ENCODE measurements around the gene SLC6A6.

The SLC6A6 gene

DNA sequence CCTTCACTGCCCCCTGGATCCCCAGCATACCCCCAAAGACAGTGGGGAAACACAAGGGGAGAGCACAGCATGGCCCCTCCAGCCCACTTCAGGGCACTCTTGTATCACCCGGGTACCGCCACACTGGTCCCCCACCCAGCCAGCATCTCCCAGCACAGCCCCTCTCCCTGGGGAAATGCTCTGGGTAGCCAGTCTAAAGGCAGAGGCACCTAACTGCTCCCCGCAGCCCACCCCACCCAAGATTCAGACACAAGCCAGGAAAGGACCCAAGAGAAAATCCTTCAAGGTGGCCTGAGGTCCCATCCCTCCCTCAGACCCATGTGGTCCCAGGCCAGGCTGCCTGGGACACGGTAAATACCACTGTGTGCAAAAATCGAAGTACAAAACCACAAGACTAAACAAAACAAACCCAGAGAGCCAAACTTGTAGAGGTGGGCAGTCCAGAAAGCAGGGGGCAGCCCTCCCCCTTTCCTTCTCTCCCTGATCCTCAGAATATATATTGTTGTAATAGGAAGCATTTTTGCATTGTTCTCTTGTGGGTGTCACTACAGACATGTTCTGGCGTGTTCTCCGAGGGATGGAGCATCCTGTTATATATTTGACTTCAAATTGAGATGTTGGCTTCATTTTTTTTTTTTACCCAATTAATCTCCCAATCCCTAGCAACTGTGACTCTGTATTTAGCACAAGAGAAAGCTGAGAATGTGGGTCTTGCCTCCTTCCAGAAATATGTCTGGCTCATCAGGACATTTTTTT is 86.1 kb downstream of the SLC6A6 start:
- DNase-seq, result no peak

DNA sequence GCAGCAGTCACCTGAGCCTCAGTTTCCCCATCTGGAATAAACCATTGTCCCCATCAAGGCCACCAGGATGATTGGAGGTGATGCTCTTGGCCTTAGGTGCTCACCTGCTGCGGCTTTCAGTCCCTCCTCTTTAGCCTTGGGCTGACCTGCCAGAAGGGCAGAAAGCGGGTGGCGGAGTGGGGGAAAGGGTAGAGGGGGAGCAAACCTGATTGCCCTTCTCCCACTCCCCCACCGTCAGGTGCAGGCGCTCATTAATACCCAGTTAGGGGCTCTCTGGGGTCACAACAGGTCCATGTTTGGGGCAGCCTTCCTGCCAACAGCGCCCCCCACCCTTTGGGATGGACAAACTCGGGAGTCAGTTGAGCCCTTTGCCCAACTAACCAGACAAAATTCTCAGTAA is 87.2 kb downstream of the SLC6A6 start:
- no peak for DNase-seq

DNA sequence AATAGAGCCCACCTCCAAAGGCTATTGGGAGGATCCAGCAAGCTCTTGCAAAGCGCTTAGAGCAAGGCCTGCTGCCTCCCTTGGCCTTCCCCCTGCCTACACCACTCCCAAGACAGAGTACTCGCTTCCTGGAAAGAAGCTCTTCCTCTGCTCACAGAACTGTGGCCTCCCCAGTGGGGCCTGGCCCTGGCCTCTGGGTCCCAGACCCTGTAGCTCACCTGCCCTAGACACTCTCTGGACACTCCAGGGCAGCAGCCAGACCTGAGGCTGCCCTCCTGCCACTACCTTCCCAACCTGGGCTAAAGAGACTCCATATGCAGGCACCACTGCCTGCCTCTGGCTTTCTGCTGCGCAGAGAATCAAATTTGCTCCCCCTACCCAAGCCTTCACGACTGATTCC is 87.8 kb downstream of the SLC6A6 start:
- DNase-seq, result no peak

DNA sequence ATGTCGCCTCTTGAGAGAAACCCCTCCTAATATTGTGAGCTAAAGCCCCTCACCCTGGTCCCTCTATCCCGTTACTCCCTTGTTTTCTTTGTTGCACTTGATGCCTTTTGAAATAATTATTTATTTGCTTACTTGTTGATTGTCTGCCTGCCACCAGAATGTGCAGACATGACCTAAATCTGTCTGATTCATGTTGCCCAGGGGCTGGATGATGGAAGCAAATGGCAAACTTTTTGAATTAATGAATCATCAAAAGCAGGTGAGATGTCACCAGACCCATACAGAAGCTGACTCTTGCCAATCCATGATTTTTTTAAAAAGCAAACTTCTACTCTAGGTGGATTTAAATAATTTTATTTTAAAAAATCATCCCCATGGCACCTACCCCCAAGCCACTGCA is 88.4 kb downstream of the SLC6A6 start:
- DNase-seq, result no peak

DNA sequence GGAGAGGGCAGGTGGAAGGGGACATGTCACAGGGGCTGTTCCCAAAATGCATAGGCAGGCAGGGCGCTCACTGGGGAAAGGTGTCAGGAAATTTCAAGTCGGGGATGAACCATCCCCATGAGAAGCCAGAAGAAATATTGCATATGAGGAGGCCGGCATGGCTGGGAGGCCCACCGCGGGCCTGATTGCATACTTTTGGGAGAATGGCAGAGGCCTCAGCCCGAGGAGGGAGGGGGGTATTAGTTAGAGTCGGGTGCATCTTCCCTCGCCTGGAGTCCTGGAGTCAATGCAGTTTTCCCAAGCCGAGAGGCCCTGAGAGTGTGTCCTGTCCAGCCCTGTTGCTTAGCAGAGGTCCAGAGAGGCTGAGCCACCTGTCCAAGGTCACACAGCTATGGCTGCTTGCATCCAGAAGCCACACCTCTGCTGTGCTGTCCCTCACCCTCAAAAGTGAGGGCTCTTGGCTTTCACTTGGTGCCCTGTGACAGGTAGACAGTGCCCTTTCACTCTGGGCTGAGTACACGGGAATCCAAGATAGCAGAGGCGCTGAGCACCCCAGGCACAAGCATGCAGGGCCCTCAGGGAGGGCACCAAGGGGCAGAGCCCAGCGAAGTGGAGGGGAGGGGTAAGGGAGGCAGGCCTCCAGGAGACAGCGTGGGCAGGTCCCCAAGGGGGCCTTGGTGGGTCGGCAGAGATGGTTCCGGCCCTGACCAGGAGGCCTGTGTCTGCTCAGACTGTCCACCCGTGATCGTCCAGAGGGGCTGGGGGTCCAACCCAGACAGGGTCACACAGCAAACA is 89.2 kb downstream of the SLC6A6 start:
- no peak for DNase-seq

DNA sequence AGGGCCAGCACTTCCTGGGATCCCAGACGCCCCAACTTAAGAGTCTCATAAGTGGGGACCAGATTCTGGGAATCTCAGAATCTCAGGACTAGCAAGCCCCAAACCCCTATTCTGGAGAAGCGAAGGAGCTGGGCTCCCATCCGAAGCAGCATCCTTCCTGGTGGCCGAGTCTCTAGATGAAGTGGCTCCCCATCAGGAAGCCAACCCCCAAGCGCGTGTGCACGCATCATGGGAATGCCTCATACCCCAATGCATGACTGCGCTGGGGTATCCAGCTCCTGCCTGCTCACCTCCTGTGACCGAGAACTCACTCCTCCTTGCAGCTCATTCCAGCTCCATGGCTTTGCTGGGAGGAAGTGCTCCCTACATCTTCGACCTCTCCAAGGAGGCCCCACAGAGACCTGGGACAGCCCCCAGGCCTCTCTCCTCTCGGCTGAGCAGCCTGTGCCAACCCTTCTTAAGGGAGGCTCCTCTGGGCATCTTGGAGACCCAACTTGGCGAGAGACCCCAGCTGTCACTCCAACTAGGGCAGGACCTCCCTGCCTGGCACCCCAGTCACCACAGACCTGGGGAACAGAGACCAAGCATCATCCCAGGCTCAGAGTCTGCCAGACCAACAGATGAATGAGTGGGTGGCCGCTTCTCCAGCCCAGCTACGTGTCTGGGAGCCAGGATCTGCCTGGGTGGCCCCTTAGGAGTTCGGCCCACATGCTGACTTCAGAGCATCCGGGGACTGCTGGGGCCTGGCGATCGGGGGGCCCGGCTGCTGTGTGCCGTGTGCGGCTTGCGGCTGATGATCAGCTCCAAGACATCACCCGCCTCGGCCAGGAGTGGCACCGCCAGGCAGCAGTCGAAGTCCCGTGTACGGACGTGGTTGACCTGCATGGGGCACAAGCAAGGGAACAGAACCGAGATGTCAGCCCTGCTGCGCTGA is 90.8 kb downstream of the SLC6A6 start:
- DNase-seq, result no peak

DNA sequence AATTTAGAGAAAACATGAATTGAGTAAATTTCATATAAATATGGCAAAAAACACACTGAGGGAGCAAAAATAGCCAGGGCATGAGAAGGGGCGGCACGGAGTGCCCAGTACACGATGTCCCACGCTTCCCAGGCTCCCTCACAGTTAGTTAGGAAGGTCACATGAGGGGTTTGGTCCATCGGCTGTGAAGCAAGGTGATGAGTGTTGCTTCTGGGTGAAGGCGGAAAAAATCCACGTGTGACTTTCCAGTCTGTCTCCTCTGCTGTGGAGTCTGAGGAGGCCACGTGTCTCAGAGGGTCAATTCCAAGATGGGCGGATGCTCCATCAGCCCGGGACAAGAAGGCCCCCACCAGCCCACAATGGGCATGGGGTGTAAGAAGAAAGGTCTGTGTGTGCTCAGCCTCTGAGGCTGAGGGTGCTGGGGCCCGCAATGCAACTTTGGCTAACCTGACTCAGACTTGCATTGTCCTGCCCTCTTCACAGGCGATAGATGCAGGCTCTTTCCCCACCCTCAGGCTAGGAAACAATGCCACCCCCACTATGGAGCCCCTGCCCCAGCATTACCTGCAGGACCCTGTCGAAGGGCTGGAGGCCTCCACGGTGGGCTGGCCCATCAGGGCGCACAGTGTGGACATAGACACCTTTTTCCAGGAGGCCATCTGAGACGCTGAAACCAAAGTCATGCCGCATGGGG is 92.0 kb downstream of the SLC6A6 start:
- DNase-seq, result no peak

DNA sequence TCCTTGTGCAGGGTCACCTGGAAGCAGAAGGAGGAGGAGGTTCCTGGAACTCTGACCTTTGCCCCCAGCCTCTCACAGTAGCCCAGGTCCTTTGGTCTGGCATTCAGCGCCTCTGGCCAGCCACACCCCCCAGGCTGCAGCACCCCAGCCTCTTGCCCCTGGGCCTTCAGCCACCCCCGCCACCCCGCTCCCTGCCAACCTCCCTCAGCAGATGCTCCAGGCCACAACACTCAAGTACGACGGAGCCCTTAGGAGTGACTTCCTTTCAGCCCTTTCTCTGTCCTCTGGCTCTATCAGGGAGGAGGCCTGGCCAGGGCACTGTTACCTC is 92.5 kb downstream of the SLC6A6 start:
- no peak for DNase-seq

DNA sequence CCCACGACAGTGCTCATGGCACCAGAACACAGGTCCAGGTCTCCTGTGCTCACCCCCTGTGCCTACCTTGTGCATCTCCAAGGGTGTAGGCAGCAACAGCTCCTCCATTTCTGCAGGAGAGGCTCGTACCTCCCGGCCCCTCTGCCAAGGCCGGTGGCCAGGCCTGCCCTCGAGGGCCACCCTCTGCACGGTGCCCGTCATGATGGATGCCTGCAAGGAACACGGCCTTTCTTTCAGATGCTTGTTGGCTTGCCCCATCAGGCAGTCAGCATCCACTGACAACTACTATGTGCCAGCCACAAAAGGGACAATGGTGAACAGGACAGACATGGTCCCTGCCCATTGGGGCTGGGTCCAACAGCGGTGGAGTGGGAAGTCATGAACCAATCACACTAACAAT is 93.9 kb downstream of the SLC6A6 start:
- DNase-seq, result no peak

DNA sequence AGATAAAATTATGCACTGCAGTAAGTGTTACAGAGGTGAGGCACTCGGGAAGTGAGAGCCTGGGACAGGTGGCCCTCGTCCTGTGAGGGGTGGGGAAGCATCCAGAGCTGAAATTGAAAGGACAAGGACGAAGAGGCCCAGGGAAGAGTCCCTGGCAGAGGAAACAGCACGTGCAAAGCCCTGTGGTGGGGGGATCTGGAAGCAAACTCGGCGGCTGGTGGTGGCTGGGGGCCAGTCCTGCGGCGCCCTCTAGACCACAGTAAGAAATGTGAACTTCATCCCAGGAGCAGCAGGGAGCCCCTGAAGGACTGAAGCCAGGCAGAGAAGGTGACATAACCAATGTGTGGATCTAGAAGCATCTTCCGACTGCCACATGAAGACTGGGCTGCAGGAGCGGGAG is 94.9 kb downstream of the SLC6A6 start:
- DNase-seq, result no peak

DNA sequence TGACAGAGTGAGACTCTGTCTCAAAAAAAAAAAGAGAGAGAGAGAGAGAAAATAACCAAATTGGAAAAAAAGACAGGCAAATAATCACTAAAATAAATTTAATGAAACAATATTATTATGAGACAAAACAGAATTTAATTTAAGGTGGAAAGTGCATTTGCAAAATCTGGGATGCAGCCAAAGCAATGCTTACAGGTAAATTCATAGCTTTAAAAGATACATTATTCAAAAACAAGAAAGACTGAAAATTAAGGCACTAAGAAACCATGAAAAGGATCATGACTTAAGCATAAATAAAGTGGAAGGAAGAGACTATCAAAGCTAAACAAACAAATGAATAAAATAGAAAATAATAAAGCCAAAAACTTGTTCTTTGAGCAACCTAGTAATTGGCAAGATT is 100.1 kb downstream of the SLC6A6 start:
- no peak for DNase-seq

DNA sequence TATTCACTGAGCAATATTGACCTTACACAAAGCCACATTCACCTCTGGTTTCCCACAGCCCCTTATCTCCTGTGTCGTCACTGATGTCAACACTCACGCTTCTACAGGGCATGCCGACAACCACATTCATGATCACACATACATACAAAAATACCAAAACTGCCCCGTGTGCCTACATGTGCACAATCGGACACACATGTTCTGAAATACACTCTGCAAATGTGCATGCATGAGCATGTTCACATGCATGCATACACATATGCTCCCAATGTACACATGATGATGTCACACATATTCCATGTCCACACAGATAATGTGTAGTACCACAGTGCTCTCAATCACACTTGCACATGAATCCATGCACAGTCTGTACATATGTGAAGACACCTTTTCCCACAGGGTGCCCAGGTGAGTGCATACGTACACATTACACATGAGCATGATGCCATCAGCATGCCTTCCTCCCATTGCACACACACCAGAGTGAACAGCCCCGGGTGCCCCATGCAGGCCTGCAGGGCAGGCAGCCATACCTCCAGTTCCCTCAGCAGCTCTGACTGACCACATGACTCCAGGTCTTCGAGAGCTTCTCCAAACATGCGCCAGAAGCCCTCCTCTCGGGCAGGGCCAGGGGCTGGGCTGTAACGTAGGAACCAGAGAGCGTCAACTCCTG is 100.8 kb downstream of the SLC6A6 start:
- DNase-seq, result no peak

DNA sequence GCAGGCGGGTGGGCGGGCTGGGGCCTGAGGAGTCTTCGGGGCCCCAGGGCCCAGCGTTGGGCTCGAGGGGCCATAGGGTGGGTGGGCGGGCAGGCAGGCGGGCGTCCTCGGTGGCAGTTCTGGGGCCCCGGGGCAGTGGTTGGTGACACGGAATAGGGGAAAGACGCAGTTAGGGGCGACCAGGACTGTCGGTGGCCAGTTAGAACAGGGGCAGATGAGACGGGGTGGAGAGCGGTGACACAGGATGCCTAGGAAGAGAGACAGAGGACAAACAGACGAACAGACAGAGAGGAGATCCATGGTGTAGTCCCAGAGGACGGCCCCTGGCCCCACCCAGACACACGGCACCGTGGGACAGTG is 101.3 kb downstream of the SLC6A6 start:
- DNase-seq, result no peak

DNA sequence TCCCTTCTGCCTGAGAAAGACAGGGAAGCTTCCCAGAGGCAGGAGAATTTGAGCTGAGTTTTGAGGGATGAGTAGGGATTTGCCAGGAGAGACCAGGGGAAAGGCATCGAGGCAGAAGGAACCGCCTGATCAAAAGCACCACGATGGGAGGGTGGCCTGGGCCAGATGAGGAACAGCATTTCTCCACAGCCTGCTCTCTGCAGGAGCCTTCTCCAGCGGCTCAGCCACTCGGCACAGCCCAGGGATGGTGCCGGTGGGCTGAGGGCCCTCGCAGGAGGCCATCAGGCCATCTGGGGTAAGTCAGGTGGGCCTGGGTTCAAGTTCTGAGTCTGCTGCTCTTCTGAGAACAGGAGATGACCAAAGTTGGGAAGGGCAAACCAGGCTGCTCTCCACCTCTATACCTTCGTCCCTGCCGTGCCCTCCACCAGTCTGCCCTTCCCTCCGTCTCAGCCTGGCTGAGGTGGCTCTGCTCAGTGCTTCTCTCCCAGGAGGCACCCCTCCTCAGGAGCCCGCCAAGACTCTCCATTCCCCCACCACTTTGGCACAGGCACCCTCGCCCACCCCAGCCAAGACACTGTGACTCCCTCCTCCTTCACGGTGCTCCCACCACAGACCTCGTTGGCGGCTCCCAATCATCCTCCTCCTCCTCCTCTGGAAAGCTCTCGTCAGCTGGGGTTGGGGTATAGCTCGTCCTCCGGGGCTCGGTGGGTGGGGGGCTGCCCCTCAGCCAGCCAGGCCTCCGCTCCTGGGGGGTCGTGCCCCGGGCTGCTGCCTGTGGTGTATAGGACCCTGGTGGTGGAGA is 102.8 kb downstream of the SLC6A6 start:
- no peak for DNase-seq

DNA sequence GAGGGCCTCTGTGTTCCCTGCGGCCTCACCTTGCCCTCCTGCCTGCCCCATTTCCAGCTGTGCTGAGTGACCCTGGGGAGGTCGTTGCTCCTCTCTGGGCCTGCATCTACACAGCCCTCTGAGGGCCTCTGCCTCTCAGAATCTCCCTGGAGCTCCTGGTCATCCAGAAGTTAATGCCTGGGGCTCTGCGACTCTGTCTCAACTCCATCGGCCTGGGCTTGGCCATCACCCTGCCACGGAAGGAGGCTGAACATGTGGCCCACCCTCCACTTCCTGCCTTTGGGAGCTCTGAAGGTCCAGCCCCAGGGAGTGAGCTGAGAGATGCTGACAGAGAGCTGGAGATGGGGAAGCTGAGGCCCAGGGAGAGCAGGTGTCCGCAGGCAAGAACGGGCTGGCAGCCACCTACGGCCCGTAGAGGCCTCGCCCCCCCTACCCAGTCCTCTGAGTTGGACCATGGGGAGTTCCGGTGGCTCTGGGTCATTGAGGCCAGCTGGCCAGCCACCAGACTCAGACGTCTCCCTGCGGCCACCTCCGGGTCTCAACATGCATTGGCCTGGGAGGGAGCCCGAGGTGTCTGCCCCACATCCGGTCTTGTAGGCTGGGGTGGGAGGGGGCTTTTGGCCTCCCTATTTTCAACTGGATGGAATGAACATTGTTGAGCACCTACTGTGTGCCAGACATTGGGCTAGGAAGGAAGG is 103.5 kb downstream of the SLC6A6 start:
- DNase-seq, result no peak

DNA sequence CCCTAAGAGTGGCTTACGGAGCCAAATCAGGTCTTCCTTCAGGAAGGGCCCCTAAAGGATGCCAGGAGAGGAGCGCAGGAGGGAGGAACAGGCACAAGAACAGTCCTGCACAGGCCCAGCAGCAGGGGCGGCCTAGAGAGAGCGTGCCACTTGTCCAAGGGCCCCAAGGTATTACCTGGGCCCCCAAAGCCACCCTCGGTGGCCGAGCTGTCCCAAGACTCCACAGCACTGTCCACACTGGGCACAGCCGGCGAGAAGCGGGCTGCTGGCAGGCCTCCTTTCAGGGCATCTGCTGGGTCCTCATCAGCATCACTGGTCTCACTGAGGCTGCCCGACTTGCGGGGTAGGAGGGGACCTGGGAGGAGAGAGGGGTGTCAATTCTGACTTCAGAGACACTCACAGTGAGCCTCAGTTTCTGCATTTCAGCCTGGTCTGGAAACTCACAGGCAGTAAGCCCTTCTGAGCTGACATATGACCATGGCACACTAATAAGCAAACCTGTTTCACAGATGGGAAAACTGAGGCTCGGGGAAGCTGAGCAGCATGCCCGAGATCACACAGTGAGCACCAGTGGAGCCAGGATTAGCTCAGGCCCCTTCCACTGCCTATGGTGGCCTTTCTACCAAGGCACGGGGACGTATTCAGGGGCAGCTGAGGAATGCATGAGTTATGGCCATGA is 104.4 kb downstream of the SLC6A6 start:
- no peak for DNase-seq

DNA sequence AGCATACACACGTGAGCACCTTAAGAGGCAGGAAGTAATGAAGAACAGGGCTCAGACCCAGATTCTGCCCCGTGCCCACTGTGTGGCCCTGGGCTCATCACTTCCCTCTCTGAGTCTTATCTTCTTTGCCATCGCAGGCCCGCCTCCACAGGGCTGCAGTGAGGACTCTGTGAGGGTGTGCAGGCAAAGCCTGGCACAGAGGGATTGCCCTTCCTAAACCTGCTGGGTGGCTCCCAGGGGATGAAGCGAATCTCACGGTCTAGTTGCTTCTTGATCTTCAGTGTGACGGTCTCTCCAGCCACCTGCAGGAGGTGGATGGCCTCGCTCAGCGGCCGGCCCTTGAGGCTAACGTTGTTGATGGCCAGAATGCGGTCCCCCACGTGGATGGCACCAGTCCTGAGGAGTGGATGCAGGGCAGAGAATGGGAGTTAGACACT is 104.9 kb downstream of the SLC6A6 start:
- DNase-seq, result no peak

DNA sequence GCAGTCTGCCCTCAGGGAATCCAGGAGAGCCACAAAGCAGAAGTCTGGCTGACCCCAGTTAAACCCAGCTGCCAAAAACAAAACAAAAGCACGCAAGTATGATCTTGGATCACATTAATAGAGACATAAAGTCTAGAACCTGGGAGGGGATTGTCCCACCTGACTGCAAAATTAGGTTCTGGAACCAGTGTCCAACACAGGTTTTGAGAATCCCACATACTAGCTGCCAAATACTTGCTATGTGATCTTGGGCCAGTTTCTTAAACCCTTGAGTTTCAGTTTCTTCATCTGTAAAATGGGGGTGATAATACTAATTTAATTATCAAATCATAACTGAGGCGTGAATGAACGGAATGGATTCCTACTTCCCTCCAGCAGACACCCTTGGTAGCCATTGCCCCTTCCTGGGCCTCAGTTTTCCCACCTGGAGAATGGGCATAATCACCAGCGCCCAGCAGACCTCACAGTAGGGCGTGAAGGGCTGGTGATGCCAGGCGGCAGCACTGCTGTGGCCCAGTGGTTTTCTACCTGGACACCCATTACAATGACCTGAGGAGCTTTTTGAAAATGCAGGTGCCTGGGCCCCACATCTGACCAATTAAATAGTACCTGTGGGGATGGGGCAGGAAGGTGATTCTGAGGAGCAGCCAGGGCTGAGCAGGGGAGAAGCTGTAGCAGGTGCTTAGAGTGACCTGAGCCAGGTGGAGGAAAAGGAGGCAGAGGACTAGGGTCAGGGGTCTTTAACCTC is 105.5 kb downstream of the SLC6A6 start:
- no peak for DNase-seq

DNA sequence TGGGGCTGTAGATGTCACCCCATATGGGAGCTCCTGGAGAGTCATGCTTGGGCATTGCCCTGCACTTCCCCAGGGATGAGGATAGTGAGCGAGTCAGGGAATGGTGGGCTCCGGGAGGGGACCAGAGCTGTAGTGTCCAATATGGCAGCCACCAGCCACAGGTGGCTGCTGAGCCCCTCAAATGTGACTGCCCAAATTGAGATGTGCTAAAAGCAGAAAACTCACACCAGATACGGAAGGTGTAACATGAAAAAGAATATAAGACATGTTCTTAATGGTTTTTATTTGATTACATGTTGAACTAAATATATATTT is 106.1 kb downstream of the SLC6A6 start:
- no peak for DNase-seq
